GM19324 (cell line): ENCODE results near the gene ARHGAP29.
"Not testable (repeated sequence)": the region's sequence is repeated elsewhere in the genome, so short reads cannot be mapped to it uniquely, and the experiment has no call there.

Source experiments
- ATAC-seq: cut with Tn5 transposase; IDR thresholded peaks from one replicate; pipeline ENCODE4 v1.9.1; 2021; ENCODE audit warnings: mild to moderate bottlenecking, moderate library complexity; ENCODE audit not compliant: unreplicated experiment, low FRiP score

The ARHGAP29 gene

GRCh38 chr1:94182191-94182590 is 55.2 kb downstream of the ARHGAP29 start:
- ATAC-seq: no peak

- no peak for ATAC-seq
Observed at GRCh38 chr1:94180650-94181049, 56.7 kb downstream of the ARHGAP29 start.

DNA sequence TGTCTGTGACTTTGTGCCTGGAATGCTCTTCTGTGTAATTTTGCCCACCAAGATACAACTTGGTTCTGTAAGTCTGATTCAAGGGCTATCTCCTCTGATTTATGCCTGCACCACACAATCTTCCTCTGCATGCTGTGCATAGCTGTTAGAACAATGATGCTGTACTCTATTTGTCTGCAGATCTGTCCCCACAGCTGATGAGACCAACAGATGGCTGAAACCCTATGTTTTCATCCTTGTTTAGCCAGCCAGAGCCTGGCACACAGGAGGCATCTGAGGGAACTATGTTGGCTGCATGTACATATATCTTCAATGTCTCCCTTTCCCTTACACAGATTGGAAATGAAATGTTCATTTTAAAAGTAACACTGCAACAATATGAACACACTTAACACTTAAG is 58.5 kb downstream of the ARHGAP29 start:
- no peak for ATAC-seq

GRCh38 chr1:94169126-94169525 is 68.3 kb downstream of the ARHGAP29 start:
- ATAC-seq: no peak

GRCh38 chr1:94165843-94166242 is 71.5 kb downstream of the ARHGAP29 start:
- ATAC-seq: no peak

GRCh38 chr1:94164885-94165284 is 72.5 kb downstream of the ARHGAP29 start:
- ATAC-seq: not testable (repeated sequence)

GRCh38 chr1:94164121-94164520 is 73.3 kb downstream of the ARHGAP29 start:
- ATAC-seq: not testable (repeated sequence)

DNA sequence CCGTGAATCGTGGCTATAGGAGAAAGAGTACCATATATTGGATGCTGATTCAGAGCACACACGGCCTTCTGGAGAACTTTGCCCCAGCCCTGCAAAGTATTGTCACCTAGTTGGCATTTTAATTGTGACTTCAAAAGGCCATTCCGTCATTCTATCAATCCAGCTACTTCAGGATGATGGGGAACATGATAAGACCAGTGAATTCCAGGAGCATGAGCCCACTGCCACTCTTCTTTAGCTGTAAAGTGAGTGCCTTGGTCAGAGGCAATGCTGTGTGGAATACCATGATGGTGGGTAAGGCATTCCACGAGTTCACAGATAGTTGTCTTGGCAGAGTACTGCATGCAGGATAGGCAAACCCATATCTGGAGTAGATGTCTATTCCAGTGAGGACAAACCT is 74.1 kb downstream of the ARHGAP29 start:
- not testable (repeated sequence) for ATAC-seq

DNA sequence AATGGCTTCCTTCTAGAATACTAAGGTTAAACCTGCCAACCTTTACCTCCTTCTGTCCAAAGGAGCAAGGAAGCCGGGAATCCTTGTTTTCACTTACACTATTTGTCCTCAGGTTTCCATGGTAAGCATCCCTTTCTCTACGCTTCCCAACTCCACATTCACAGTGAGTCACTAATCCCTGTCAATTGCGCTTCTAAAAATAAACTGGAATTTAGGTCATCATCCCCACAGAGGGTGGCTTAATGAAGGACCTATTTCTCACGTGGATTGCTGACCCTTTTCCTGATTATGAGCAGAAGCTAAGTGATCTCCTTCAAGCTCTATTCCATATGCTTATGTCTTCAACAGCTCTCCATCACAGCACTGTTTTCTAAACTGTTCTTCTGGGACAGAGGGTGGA is 76.6 kb downstream of the ARHGAP29 start:
- no peak for ATAC-seq

DNA sequence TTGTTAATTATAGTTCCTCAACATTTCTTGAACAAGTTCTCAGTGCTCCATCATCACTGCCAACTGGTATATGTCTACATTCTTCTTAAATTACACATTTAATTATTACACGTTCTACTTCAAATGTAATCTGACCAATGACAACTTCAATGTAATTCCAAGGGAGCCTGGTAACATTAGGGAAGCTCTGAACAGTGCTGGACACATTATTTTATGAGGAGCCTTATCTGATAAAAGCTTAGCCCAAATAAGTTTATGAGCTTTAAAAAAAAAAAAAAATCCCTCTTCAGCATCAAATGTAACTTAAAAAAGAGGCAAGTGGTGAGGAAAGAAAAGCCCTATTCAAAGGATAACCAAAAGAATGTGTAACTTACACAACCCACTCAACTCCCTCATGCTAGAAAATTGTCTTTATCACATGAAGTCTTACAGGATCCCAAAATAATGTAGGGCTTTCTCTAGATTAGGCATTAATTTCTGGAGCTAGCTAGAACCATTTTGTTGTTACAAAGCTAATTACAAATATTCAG is 81.2 kb downstream of the ARHGAP29 start:
- ATAC-seq: no peak

- ATAC-seq: no peak
Observed at GRCh38 chr1:94154989-94155388, 82.4 kb downstream of the ARHGAP29 start.

GRCh38 chr1:94153133-94153532 is 84.3 kb downstream of the ARHGAP29 start:
- no peak for ATAC-seq

DNA sequence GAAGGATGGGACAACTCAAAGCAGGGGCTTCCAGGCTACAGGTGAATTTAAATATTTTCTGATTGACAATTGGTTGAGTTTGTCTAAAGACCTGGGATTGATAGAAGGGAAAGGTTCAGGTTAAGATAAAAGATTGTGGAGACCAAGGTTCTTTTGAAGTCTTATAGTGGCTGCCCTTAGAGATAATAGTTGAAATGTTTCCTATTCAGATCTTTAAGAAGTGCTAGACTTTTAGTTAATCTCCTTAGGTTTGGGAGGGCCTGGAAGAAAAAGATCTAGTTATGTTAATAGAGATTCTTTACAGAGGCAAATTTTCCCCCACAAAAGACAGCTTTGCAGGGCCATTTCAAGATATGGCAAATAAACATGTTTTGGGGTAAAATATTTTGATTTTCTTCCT is 88.2 kb downstream of the ARHGAP29 start:
- ATAC-seq: not testable (repeated sequence)

DNA sequence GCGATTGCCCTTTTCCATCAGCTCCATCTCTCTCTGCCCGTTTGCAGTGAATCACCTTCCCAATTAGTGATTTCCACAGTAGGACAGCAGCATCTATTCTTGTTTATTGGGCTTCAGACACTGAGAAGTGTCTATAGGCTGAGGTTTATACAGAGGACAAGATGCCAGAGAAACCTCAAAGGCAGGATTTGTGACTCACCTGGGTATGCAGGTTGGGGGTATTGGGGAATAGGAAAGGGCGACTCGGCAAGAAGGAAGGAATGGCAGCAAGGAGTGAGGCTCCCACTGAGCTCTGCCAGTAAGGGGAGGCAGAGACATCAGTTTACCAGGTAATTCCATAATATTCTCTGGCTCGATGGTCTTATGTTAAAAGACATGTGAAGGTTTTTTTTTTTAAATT is 91.1 kb downstream of the ARHGAP29 start:
- no peak for ATAC-seq

DNA sequence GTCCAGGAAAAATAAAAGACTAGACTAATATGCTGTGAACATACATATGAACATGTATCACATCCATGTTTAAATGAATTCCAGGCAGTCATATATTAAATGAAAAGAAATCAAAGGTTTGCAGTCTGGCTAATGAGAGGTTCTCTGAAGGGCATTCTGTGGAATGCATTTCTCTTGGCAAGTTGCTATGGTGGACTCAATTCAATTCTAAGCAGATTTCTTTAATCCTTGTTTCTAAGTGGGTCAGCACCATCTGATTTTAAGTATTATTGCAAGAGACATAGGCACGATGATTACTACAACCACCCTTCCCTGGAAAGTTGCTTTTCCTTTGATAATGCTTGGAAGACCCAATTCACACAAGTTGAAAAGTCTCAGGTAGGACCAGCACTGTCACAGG is 92.5 kb downstream of the ARHGAP29 start:
- no peak for ATAC-seq

GRCh38 chr1:94143809-94144176 is 93.6 kb downstream of the ARHGAP29 start:
- no peak for ATAC-seq

GRCh38 chr1:94143173-94143808 is 94.1 kb downstream of the ARHGAP29 start:
- ATAC-seq: no peak

DNA sequence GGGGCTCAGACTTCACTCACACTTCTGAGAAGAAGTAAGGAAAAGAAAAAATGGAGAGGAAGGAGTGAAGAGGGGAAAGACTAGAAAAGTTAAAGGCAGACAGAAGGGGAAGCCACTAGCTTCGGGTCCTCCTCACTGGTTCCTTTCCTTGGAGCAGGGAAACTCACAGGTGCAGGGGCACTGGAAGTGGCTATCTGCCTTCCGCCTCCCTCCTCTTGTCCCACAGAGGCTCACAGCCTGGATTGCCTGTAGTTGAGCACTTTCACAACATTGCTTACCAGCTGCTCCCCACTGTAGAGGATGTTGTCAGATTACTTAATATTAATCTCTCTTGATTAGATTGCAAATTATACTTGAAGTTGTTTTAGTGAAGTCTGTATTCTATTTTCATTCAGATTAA is 94.8 kb downstream of the ARHGAP29 start:
- no peak for ATAC-seq

- no peak for ATAC-seq
Observed at GRCh38 chr1:94142022-94142421, 95.4 kb downstream of the ARHGAP29 start.

- no peak for ATAC-seq
Observed at GRCh38 chr1:94132111-94132510, 105.3 kb downstream of the ARHGAP29 start.

DNA sequence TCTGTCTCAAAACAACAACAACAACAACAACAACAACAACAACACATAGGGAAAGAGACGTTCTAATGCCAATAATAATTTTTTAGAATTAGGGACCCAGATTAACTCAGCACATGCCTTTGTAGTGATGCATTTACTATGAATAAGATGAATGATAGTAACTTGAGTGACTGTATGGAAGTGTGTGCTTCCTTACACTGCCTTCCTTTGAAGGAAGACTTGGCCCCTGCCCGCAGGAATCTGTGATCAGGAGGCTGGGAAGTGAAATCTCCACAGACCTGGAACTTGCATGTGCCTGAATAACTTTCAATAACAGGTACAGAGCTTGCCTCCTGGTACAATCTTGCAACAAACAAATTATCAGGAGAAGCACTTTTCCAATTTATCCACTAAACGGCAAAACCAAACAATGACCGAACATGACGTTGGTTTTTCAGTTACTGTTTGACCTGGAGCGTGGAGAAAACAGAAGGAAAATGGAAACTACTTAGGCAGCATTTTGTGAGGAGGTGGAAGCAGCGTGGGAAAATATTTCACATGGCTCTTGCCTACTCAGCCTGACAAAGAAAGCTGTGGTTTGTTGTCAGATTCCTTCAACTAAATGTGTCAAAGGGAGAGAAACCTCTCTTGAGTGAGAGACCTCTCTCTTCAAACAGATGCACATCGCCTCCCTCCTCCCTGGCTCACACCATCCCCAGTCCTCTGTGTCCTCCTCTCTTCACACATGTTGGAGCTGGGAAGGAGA is 106.4 kb downstream of the ARHGAP29 start:
- no peak for ATAC-seq

- ATAC-seq: no peak
Observed at GRCh38 chr1:94126651-94127050, 110.7 kb downstream of the ARHGAP29 start.
